Activated CD4-positive, alpha-beta T cell treated with anti-CD3 and anti-CD28 coated beads, Interleukin-2, amount 10 ng/mL, durations not matched to agents 7 days and 5 days (primary cell): ENCODE results near the gene FAR2. TPM values are rescaled to one million over a fixed set of nuclear protein-coding genes. Genes with fewer than 3 reads are reported as not detected.

ENCODE experiments used
- CTCF ChIA-PET: fragments of 350-600 bp; sonication (Branson Sonifier 250); formaldehyde crosslinking; loops from one replicate; lab custom pipeline; 2021; ENCODE audit warnings: antibody characterized with exemption; lab: Charles Lee
- POLR2A ChIA-PET: fragments of 350-600 bp; sonication (Branson Sonifier 250); formaldehyde crosslinking; loops from one replicate; lab custom pipeline; 2021; ENCODE audit warnings: antibody characterized with exemption; lab: Charles Lee
- DNase-seq: peaks from one replicate; pipeline ENCODE4 v3.0.0-alpha.2; 2020
- H3K27ac Mint-ChIP-seq: one replicate; pipeline ENCODE4 v1.8.0; 2021; ENCODE audit warnings: mild to moderate bottlenecking, moderate library complexity, mixed read lengths
- H3K27me3 Mint-ChIP-seq: one replicate; pipeline ENCODE4 v1.8.0; 2021; ENCODE audit warnings: mixed read lengths
- H3K36me3 Mint-ChIP-seq: one replicate; pipeline ENCODE4 v1.8.0; 2021; ENCODE audit warnings: low read depth, mixed read lengths
- H3K4me1 Mint-ChIP-seq: one replicate; pipeline ENCODE4 v1.8.0; 2021; ENCODE audit warnings: mixed read lengths
- H3K4me3 Mint-ChIP-seq: one replicate; pipeline ENCODE4 v1.8.0; 2021; ENCODE audit warnings: mild to moderate bottlenecking, moderate library complexity, mixed read lengths
- H3K9me3 Mint-ChIP-seq: one replicate; pipeline ENCODE4 v1.8.0; 2021; ENCODE audit warnings: mixed read lengths
- total RNA-seq, 2 experiments: library from RNA; stranded (reverse); gene quantifications; one replicate each; pipeline ENCODE4 v1.2.3, GENCODE V29; 2021

FAR2 gene
- total RNA-seq, 2 experiments from 2014 or later = 24.6 to 26.6 TPM

DNA sequence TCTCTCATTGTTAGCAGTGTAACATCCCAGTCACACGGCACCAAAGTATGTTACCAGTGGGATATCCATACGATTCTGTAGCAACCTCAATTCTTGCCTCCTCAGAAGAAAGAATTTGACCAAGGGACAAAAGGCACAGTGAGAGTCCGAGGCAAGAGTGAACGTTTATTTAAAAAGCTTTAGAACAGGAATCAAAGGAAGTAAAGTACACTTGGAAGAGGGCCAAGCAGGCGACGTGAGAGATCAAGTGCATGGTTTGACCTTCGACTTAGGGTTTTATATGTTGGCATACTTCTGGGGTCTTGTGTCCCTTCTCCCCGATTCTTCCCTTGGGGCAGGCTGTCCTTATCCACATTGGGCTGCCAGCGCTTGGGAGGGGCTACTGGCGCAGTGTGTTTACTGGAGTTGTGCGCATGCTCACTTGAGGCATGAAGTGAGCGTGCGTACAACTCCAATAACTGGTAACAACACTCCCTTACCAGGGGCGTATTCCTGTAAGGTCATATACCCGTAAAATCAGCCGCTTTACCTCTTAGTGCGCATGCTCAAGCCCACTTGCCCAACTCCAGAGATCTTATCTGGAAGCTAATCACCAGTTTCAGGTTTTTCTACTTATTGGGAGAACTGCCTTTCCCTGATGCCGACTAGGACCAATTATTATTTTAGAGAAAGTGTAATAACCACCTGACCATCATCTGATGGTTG, 71.7 kb downstream of the FAR2 start:
- Mint-ChIP-seq H3K27ac (no peak overlapping the region), H3K4me1 (no peaks in the 10 kb centered on the region), H3K36me3 (no peaks in the 10 kb centered on the region), H3K27me3 (no peaks in the 10 kb centered on the region), H3K4me3 (no peak overlapping the region), H3K9me3 (no peaks in the 10 kb centered on the region)
- POLR2A ChIA-PET = no interaction called here
- DNase-seq = no peak
- CTCF ChIA-PET = interaction anchor here (0.6 kb wide), 1 partner anchor 1656 kb away, joined by 4 read pairs; no protein-coding TSS in a partner anchor

DNA sequence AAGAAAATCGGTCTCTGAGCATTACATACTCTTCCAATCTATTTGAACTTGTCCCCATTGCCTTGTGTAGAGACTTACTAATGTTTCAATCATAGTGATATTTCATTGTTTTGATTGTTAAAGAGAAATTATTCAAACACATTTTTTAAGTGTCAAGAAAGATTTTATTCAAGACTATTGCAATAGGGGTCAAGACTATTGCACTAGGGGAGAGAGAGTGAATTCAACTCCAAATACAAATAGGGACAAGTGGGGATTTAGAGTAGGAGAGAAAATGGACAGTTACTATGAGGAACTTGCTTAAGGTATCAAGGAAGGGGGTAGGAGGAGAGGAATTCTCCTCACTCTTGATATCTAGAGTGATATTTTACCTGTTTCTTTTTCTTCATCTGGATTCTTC, 73.1 kb downstream of the FAR2 start:
- ChIA-PET CTCF (no interaction called here), POLR2A (no interaction called here)
- H3K27ac Mint-ChIP-seq = no peak overlapping the region
- DNase-seq = no peak
- no peaks in the 10 kb centered on the region for H3K9me3 Mint-ChIP-seq
- H3K36me3 Mint-ChIP-seq = no peaks in the 10 kb centered on the region
- H3K4me3 Mint-ChIP-seq = no peak overlapping the region
- H3K4me1 Mint-ChIP-seq = no peaks in the 10 kb centered on the region
- no peaks in the 10 kb centered on the region for H3K27me3 Mint-ChIP-seq

DNA sequence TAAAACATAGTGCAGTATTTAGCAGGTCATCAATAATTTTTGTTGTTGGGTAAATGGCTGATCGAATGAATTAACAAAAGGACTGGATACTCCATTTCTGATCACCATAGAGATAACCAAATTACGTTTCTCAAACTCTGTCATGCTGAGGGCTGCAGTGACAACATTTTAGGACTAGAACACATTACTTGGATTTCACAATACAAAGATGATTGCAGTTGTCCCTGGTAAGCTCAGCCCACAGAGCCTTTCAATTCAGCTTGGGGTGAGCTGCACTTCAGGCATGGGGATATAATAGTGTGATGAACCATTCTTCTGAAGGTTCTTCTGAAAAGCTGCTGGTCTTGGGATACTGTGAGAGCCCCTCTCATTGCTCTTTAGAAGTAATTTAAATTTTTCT, 74.3 kb downstream of the FAR2 start:
- Mint-ChIP-seq H3K4me1 (no peaks in the 10 kb centered on the region), H3K4me3 (no peak overlapping the region), H3K36me3 (no peaks in the 10 kb centered on the region), H3K9me3 (no peaks in the 10 kb centered on the region), H3K27ac (no peak overlapping the region), H3K27me3 (no peaks in the 10 kb centered on the region)
- ChIA-PET CTCF (no interaction called here), POLR2A (no interaction called here)
- DNase-seq = no peak

DNA sequence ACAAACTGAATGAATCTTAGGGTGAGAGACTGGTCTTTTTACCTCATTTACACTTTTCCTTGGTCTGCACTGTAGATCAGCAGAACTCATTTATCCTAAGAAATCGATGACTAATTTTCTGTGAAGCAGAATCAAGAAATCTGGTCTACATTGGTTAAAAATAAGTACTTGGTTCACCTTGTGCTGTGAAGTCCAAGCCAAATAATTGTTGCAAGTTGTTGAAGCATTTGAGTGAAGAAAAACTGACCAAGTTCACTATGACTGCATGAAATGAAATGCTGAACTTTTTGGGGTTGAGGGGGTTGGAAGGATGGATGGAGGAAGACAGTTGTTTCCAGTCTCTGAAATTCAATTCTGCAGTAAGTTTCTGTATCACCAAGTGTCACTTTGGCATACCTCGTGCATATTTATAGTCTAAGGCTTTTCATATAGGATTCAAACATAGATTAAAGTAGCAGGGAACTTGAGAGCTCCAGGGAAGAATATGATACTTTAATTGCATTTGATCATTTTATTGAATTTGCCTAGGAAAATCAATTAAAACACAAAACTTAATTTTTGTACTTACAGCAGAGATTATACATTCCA, 75.0 kb downstream of the FAR2 start:
- POLR2A ChIA-PET = no interaction called here
- Mint-ChIP-seq H3K4me1 (no peaks in the 10 kb centered on the region), H3K4me3 (no peak overlapping the region), H3K27me3 (no peaks in the 10 kb centered on the region), H3K27ac (no peak overlapping the region), H3K9me3 (no peaks in the 10 kb centered on the region), H3K36me3 (no peaks in the 10 kb centered on the region)
- DNase-seq = no peak
- CTCF ChIA-PET = no interaction called here

DNA sequence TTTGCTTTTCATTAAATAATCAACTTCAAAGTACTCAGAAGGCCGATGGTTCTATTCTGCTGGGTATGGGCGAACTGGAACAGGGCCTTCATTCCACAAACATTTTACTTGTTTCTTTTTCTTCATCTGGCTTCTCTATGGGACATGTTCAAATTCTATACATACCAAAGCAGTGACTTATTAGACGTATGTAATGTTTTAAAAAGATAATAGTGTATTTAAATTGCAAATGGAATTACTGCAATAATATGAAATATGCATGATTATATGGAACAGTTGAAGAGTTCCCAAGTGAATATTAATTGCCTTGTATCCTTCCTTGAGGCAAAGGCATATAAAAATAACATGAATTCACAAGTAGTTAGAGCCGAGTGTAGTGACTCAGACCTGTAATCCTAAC, 75.5 kb downstream of the FAR2 start:
- no peak overlapping the region for H3K4me3 Mint-ChIP-seq

DNA sequence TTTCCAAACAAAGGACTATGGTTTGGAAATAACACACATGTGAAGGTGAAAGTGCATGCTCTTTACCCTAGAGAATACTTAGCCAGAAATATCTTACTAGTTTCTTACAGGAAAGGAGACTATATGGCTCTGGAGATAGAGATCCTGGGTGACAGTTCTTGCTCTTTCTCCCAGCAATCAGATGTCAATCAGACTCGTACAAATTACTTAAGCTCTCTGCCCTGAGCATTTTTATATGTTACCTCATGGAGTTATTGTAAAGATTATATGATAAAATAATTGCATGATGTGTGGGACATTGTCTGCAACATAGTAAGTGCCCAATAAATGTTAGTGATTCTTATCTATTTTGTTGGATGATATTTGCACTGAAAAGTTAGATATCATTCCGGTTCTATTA, 76.8 kb downstream of the FAR2 start:
- ChIA-PET CTCF (no interaction called here), POLR2A (no interaction called here)
- DNase-seq = no peak
- Mint-ChIP-seq H3K4me3 (no peak overlapping the region), H3K27ac (no peak overlapping the region), H3K36me3 (no peaks in the 10 kb centered on the region), H3K27me3 (no peaks in the 10 kb centered on the region), H3K4me1 (no peaks in the 10 kb centered on the region), H3K9me3 (no peaks in the 10 kb centered on the region)

More for the DNA sequence above, 75.5 kb downstream of the FAR2 start:
- POLR2A ChIA-PET = no interaction called here
- no peak for DNase-seq
- H3K27me3 Mint-ChIP-seq = no peaks in the 10 kb centered on the region
- CTCF ChIA-PET = no interaction called here
- no peaks in the 10 kb centered on the region for H3K9me3 Mint-ChIP-seq
- no peaks in the 10 kb centered on the region for H3K36me3 Mint-ChIP-seq
- H3K27ac Mint-ChIP-seq = no peak overlapping the region
- H3K4me1 Mint-ChIP-seq = no peaks in the 10 kb centered on the region

DNA sequence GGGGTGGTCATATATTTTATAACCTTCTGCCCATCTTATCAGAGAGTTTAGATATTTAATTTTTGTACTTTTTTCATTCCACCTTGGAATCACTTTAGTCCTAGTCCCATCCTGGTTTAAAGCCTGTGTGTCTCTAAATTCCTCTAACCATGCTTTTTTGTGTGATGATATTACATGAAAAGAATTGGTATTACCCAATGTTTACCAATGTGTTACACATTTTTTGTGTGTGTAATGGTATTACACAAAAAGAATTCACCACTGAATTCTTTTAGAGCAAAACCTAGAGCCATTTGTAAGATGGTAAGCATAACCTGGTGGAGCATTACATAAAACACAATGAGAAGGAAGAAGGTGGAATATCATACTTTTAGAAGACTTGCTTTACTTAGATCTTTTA, 77.5 kb downstream of the FAR2 start:
- H3K4me3 Mint-ChIP-seq = no peak overlapping the region
- ChIA-PET CTCF (no interaction called here), POLR2A (no interaction called here)
- H3K9me3 Mint-ChIP-seq = no peaks in the 10 kb centered on the region
- no peak overlapping the region for H3K27ac Mint-ChIP-seq
- DNase-seq = no peak
- H3K4me1 Mint-ChIP-seq = no peaks in the 10 kb centered on the region
- H3K36me3 Mint-ChIP-seq = no peaks in the 10 kb centered on the region
- no peaks in the 10 kb centered on the region for H3K27me3 Mint-ChIP-seq

DNA sequence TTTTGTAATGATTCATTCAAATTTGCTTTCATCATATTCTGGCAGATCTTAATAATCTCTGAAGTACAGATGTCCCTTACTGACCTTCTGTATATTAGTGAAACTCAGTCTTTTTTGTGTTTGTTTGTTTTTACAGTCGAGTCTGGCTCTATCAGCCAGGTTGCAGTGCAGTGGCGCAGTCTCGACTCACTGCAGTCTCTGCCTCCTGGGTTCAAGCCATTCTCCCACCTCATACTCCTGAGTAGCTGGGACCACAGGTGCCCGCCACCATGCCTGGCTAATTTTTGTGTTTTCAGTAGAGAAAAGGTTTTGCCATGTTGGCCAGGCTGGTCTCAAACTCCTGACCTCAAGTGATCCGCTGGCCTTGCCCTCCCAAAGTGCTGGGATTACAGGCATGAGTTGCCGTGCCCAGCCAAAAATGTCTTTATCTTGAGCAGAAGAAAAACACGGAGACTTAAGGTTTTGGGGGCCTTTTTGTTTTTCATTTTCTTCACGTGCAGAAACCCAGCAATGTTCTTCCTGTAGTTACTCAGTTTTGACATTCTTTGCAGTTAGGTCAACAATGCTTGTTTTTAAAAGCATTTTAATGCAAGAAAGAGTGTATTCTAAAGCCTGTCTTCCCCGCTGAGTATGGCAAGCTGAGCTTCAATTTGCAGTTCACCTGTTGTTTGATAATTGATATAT, 79.5 kb downstream of the FAR2 start:
- DNase-seq = no peak
- ChIA-PET CTCF (interaction anchor here (1.4 kb wide), 1 partner anchor 15 kb away, joined by 3 read pairs; no protein-coding TSS in a partner anchor), POLR2A (no interaction called here)
- Mint-ChIP-seq H3K36me3 (no peaks in the 10 kb centered on the region), H3K9me3 (no peaks in the 10 kb centered on the region), H3K4me3 (no peak overlapping the region), H3K4me1 (no peaks in the 10 kb centered on the region), H3K27ac (no peak overlapping the region), H3K27me3 (no peaks in the 10 kb centered on the region)

DNA sequence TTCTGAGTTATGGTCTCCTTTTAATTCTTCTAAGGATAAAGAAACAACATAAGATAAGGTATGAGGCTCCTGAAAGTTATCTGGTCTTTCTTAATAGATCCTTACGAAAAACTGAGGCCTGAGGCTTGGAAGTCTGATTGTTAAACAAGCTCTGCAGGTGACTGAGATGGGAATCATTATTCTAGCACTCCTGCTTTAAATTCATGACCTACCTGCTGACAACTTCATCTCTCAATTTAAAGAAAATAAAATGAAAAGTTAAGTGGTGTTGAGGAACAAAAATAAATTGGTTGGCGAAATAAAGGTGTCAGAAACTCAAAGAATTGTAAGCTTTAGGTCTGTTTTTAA, 80.1 kb downstream of the FAR2 start:
- Mint-ChIP-seq H3K4me1 (no peaks in the 10 kb centered on the region), H3K27me3 (no peaks in the 10 kb centered on the region), H3K9me3 (no peaks in the 10 kb centered on the region), H3K27ac (no peak overlapping the region), H3K4me3 (no peak overlapping the region), H3K36me3 (no peaks in the 10 kb centered on the region)
- POLR2A ChIA-PET = no interaction called here
- no peak for DNase-seq
- CTCF ChIA-PET = interaction anchor here (1.4 kb wide), 1 partner anchor 14 kb away, joined by 3 read pairs; no protein-coding TSS in a partner anchor

DNA sequence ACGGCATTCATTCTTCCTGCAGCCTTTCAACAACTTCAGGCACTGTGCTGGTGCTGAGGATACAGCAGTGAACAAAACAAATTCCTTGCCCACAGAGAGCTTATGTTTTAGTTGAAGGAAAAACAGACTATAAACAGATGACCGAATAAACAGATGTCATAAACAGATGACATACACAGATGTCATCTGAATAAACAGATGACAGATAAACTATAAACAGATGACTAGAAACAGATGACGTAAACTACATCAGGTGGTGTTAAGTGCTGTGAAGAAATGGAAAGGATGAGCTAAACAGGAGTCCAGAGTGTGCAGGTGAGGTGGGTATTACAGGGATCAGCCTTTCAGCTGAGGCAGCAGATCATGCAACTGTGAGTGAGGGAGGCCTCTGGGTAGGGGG, 80.9 kb downstream of the FAR2 start:
- ChIA-PET POLR2A (no interaction called here), CTCF (interaction anchor here (1.4 kb wide), 1 partner anchor 13 kb away, joined by 3 read pairs; no protein-coding TSS in a partner anchor)
- Mint-ChIP-seq H3K4me1 (no peaks in the 10 kb centered on the region), H3K4me3 (no peak overlapping the region), H3K27ac (no peak overlapping the region), H3K9me3 (no peaks in the 10 kb centered on the region), H3K27me3 (no peaks in the 10 kb centered on the region), H3K36me3 (no peaks in the 10 kb centered on the region)
- no peak for DNase-seq

DNA sequence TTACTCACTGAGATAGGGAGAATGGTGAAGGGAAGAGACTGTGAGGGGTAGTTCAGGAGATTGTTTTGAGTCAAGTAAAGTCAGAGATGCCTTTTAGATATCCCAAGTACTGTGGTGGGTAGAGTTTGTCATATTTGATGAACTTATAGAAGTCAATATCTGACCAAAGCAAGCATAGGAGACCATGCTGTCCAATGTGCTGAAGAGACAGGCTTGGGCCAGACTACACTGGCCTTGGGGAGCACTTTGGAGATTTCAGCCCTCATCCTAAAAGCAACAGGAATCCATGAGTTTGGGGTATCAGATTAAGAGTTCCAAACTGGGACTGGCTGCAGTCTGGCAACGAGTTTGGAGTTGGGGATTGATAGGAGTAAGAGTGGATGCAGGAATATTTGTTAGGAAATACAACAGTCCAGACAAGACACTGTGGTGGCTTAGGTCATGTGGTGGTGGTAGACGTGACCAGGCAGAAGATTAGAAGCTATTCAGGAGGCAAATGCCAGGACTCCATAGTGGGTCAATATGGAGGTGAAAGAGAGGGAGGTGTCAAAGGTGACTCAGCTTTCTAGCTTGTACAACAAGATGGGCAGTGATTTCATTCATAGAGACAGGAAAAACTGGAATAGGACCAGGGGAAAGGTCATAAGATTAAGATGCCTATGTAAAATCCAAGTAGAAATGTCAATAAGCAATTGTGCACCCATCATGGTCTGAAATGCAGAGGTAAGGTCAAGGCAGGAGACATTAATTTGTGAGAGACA, 81.9 kb downstream of the FAR2 start:
- no peak overlapping the region for H3K4me3 Mint-ChIP-seq
- no peak for DNase-seq
- ChIA-PET POLR2A (no interaction called here), CTCF (no interaction called here)
- H3K27me3 Mint-ChIP-seq = no peaks in the 10 kb centered on the region
- no peak overlapping the region for H3K27ac Mint-ChIP-seq
- H3K4me1 Mint-ChIP-seq = no peaks in the 10 kb centered on the region
- no peaks in the 10 kb centered on the region for H3K36me3 Mint-ChIP-seq
- H3K9me3 Mint-ChIP-seq = no peaks in the 10 kb centered on the region

DNA sequence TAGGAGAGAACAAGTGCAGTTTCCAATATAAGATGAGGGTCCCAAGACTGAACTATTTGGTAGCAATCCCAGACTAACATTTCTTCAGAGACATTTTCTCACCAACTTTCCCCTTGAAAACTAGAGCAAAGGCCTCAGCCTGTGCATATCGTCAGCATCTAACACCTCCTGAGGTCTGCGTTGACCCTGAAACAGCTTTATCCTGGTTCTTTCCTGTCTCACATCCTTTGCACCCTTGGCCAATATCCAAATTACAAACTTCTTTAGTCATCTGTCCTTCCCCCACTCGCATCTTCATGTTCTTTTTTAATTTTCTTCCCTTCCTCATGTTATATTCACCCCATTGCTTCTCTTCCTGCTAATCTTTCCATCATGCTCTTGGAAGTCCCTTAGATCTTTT, 83.0 kb downstream of the FAR2 start:
- no peak for DNase-seq
- CTCF ChIA-PET = no interaction called here
- no peaks in the 10 kb centered on the region for H3K27me3 Mint-ChIP-seq
- H3K4me3 Mint-ChIP-seq = no peak overlapping the region
- no peaks in the 10 kb centered on the region for H3K9me3 Mint-ChIP-seq
- no peaks in the 10 kb centered on the region for H3K4me1 Mint-ChIP-seq
- no peak overlapping the region for H3K27ac Mint-ChIP-seq
- POLR2A ChIA-PET = no interaction called here
- no peaks in the 10 kb centered on the region for H3K36me3 Mint-ChIP-seq

DNA sequence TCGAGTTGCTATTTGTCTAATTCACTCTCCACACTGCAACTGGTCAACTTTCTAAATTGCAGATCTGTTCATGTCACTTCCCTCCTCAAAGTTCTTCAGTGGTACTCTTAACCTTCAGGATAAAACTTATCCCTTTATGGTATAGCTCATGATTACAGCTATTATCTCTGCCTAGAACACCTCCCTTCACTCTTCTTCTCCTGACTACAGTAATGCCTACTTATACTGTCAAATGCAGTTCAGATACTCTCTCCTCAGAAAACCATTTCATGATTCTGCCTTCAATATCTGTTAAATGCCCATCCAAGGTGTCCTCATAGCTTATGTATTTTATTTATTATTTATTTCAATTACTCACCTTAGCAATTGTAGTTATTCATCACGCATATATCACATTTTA, 85.5 kb downstream of the FAR2 start:
- ChIA-PET CTCF (no interaction called here), POLR2A (no interaction called here)
- H3K9me3 Mint-ChIP-seq = no peaks in the 10 kb centered on the region
- no peak overlapping the region for H3K4me3 Mint-ChIP-seq
- no peaks in the 10 kb centered on the region for H3K27me3 Mint-ChIP-seq
- H3K4me1 Mint-ChIP-seq = no peaks in the 10 kb centered on the region
- DNase-seq = no peak
- no peaks in the 10 kb centered on the region for H3K36me3 Mint-ChIP-seq
- H3K27ac Mint-ChIP-seq = no peak overlapping the region
